Trophoblast cell (in vitro differentiated cells and primary cell): ENCODE results near the gene DDX20.

Source experiments
- DNase-seq, 2 donors: peaks; one replicate each; pipeline ENCODE4 v3.0.0-alpha.2; 2016
- H2AFZ ChIP-seq: 2 replicates; pipeline ENCODE4 v1.6.1; 2013; ENCODE audit warnings: low read length, moderate library complexity, mild to moderate bottlenecking; ENCODE audit not compliant: insufficient read depth, poor library complexity
- H2AK5ac ChIP-seq: 2 replicates; pipeline ENCODE4 v1.6.1; 2013; ENCODE audit warnings: mild to moderate bottlenecking, low read length
- H2BK120ac ChIP-seq: 2 replicates; pipeline ENCODE4 v1.6.1; 2013; ENCODE audit warnings: low read length, mild to moderate bottlenecking, moderate library complexity; ENCODE audit not compliant: insufficient read depth, poor library complexity
- H2BK12ac ChIP-seq: 2 replicates; pipeline ENCODE4 v1.6.1; 2013; ENCODE audit warnings: mild to moderate bottlenecking, low read length, moderate library complexity
- H2BK5ac ChIP-seq: 2 replicates; pipeline ENCODE4 v1.6.1; 2013; ENCODE audit warnings: low read length, low read depth, moderate library complexity, mild to moderate bottlenecking; ENCODE audit not compliant: poor library complexity
- H3K14ac ChIP-seq: 2 replicates; pipeline ENCODE4 v1.6.1; 2013; ENCODE audit warnings: mild to moderate bottlenecking, low read length
- H3K18ac ChIP-seq: 2 replicates; pipeline ENCODE4 v1.6.1; 2013; ENCODE audit warnings: mild to moderate bottlenecking, low read length
- H3K23ac ChIP-seq: 2 replicates; pipeline ENCODE4 v1.6.1; 2013; ENCODE audit warnings: low read length
- H3K27ac ChIP-seq: 2 replicates; pipeline ENCODE4 v1.5.1; 2013; ENCODE audit warnings: low read depth, mild to moderate bottlenecking, inconsistent platforms, low read length, moderate library complexity
- H3K27me3 ChIP-seq: 2 replicates; pipeline ENCODE4 v1.6.1; 2013; ENCODE audit warnings: inconsistent platforms, mild to moderate bottlenecking, low read length, moderate library complexity; ENCODE audit not compliant: insufficient read depth
- H3K36me3 ChIP-seq, 2 experiments: 1 replicate in 1 of 2; 2 replicates in 1 of 2; pipeline ENCODE4 v1.6.1; 2013; ENCODE audit warnings: low read length in 2 of 2, mild to moderate bottlenecking in 2 of 2, moderate library complexity in 1 of 2; ENCODE audit not compliant: insufficient read depth in 2 of 2, control insufficient read depth in 1 of 2
- H3K4ac ChIP-seq: 2 replicates; pipeline ENCODE4 v1.6.1; 2013; ENCODE audit warnings: low read depth, mild to moderate bottlenecking, low read length, moderate library complexity
- H3K4me1 ChIP-seq, 2 experiments: 1 replicate in 1 of 2; 2 replicates in 1 of 2; pipeline ENCODE4 v1.6.1; 2013; ENCODE audit warnings: low read length in 2 of 2, mild to moderate bottlenecking in 2 of 2, moderate library complexity in 1 of 2; ENCODE audit not compliant: insufficient read depth in 2 of 2, control insufficient read depth in 1 of 2
- H3K4me2 ChIP-seq: 2 replicates; pipeline ENCODE4 v1.6.1; 2013; ENCODE audit warnings: inconsistent platforms, mild to moderate bottlenecking, low read length, moderate library complexity
- H3K4me3 ChIP-seq: 2 replicates; pipeline ENCODE4 v1.5.1; 2013; ENCODE audit warnings: mild to moderate bottlenecking, low read depth, low read length, inconsistent platforms
- H3K79me1 ChIP-seq: one replicate; pipeline ENCODE4 v1.6.1; 2013; ENCODE audit warnings: low read length
- H3K79me2 ChIP-seq: 2 replicates; pipeline ENCODE4 v1.6.1; 2013; ENCODE audit warnings: low read length, mild to moderate bottlenecking; ENCODE audit not compliant: control insufficient read depth, insufficient read depth, poor library complexity
- H3K9ac ChIP-seq: 2 replicates; pipeline ENCODE4 v1.6.1; 2013; ENCODE audit warnings: mild to moderate bottlenecking, low read length
- H3K9me3 ChIP-seq: 2 replicates; pipeline ENCODE4 v1.6.1; 2013; ENCODE audit warnings: low read depth, mild to moderate bottlenecking, control low read depth, inconsistent platforms, low read length; ENCODE audit not compliant: insufficient read depth
- H4K12ac ChIP-seq: 2 replicates; pipeline ENCODE4 v1.6.1; 2013; ENCODE audit warnings: low read depth, mild to moderate bottlenecking, low read length, moderate library complexity
- H4K8ac ChIP-seq: 2 replicates; pipeline ENCODE4 v1.6.1; 2013; ENCODE audit warnings: low read depth, mild to moderate bottlenecking, low read length, moderate library complexity
- H4K91ac ChIP-seq: one replicate; pipeline ENCODE4 v1.6.1; 2013; ENCODE audit warnings: low read depth, mild to moderate bottlenecking, low read length, moderate library complexity
- WGBS: extraction: QIAGEN DNeasy Blood & Tissue Kit; methylation state at CpG from one replicate; pipeline ENCODE4 v1.1.7; 2013; ENCODE audit warnings: missing lambda C conversion rate; ENCODE audit not compliant: insufficient read length, insufficient coverage; ENCODE audit errors: extremely low coverage; 5-methylcytosine and 5-hydroxymethylcytosine counted together

Gene DDX20

GRCh38 chr1:111735858-111736544, 19.7 kb upstream of the DDX20 start:
- Histone ChIP-seq H3K23ac (no peak overlapping the region), H2BK12ac (no peak overlapping the region), H3K4me1 (peaks cover 17% of the 10 kb centered on the region in 2 experiments), H2BK5ac (no peak overlapping the region), H3K79me2 (no peaks in the 10 kb centered on the region), H3K18ac (no peak overlapping the region), H3K4me2 (no peak overlapping the region), H3K4ac (no peak overlapping the region), H2AK5ac (no peak overlapping the region), H3K9me3 (peaks cover 2% of the 10 kb centered on the region), H4K8ac (no peak overlapping the region), H2BK120ac (no peak overlapping the region), H4K12ac (no peak overlapping the region), H3K14ac (no peak overlapping the region), H3K79me1 (peaks cover 3% of the 10 kb centered on the region), H3K36me3 (no peaks in the 10 kb centered on the region), H3K4me3 (no peak overlapping the region), H3K27ac (no peak overlapping the region), H3K27me3 (peaks cover 27% of the 10 kb centered on the region), H3K9ac (no peak overlapping the region), H2AFZ (no peak overlapping the region), H4K91ac (no peak overlapping the region)
- no peak for DNase-seq
- WGBS = no CpG with 5 or more reads among the region's 8 CpGs

DNA sequence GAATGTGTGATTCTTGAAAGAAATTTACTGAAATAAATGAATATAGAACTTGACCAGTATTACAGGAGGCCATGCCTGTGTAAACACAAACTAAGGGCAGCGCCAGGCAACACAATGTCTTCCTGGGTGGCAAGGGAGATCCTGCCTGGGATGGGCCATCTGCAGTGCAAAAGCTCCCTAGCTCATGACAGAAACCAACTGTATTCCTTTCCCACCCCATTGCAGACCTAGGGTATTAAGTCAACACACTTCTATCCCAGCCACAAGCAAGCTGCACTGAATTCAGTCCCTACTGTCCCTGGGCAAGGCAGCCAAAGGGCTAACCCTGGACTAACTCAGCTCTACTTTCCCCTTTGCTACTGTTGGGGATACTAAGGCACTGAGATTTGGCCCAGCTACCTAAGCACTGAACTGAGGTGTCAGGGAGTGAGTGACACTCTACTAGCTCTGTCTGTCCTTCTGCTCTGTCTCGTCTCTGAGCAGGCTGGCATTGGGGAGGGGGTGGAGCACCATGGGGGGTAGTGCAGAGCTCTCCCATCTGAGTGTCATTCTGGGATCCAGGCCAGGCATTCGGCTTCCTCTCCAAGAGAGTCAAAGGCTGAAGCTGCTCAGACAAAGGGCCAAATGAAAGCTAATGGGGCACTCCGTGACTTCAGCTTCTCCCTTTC, 19.0 kb upstream of the DDX20 start:
- no peak for DNase-seq
- no peak overlapping the region for H3K27ac ChIP-seq

GRCh38 chr1:111737216-111738132, 18.2 kb upstream of the DDX20 start:
- H3K27me3 ChIP-seq = peaks cover 30% of the 10 kb centered on the region
- H4K91ac ChIP-seq = no peak overlapping the region
- no peak overlapping the region for H4K12ac ChIP-seq
- no peak overlapping the region for H3K4me3 ChIP-seq
- no peak overlapping the region for H2BK5ac ChIP-seq
- no peak overlapping the region for H2BK12ac ChIP-seq
- peaks cover 2% of the 10 kb centered on the region for H3K9me3 ChIP-seq
- H3K4me2 ChIP-seq = peak overlapping the region; percentile 88
- no peak overlapping the region for H3K9ac ChIP-seq
- no peak overlapping the region for H3K18ac ChIP-seq
- H3K23ac ChIP-seq = no peak overlapping the region
- peaks cover 17% of the 10 kb centered on the region in 2 experiments for H3K4me1 ChIP-seq
- no peaks in the 10 kb centered on the region for H3K79me2 ChIP-seq
- no peak overlapping the region for H2AK5ac ChIP-seq
- no CpG with 5 or more reads among the region's 8 CpGs for WGBS
- H3K36me3 ChIP-seq = no peaks in the 10 kb centered on the region
- H3K4ac ChIP-seq = no peak overlapping the region
- H2BK120ac ChIP-seq = no peak overlapping the region
- no peak overlapping the region for H3K14ac ChIP-seq
- DNase-seq = no peak
- peaks cover 3% of the 10 kb centered on the region for H3K79me1 ChIP-seq
- H2AFZ ChIP-seq = no peak overlapping the region
- no peak overlapping the region for H3K27ac ChIP-seq
- no peak overlapping the region for H4K8ac ChIP-seq

More for the DNA sequence above, 19.0 kb upstream of the DDX20 start:
- Histone ChIP-seq H3K79me1 (peaks cover 3% of the 10 kb centered on the region), H2BK120ac (no peak overlapping the region), H3K18ac (no peak overlapping the region), H3K4me2 (no peak overlapping the region), H2AFZ (no peak overlapping the region), H4K8ac (no peak overlapping the region), H3K9ac (no peak overlapping the region), H3K27me3 (peaks cover 30% of the 10 kb centered on the region), H4K91ac (no peak overlapping the region), H2BK5ac (no peak overlapping the region), H3K14ac (no peak overlapping the region), H3K4ac (no peak overlapping the region), H3K9me3 (peaks cover 2% of the 10 kb centered on the region), H2BK12ac (no peak overlapping the region), H3K4me1 (peaks cover 17% of the 10 kb centered on the region in 2 experiments), H3K79me2 (no peaks in the 10 kb centered on the region), H2AK5ac (no peak overlapping the region), H3K36me3 (no peaks in the 10 kb centered on the region), H4K12ac (no peak overlapping the region), H3K4me3 (no peak overlapping the region), H3K23ac (peak overlapping the region; percentile 10)
- no CpG with 5 or more reads among the region's 4 CpGs for WGBS

DNA sequence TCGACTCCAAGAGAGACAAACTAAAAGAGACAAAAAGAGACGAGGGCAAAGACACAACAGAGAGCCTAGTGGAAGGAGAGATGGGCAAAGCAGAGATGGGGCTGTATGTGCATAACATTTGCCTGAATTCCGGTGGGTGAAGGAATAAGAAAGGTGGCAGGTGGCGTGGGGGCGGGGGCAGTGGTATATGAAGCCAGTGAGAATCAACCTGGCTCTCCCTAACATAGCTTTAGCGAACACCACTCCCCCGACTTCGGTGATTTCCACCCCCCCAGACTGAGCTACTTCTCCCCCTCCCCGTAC, 17.6 kb upstream of the DDX20 start:
- H3K36me3 ChIP-seq = no peaks in the 10 kb centered on the region
- peaks cover 3% of the 10 kb centered on the region for H3K9me3 ChIP-seq
- no peaks in the 10 kb centered on the region for H3K79me2 ChIP-seq
- H3K23ac ChIP-seq = no peak overlapping the region
- no peak overlapping the region for H2AK5ac ChIP-seq
- no peak overlapping the region for H3K4ac ChIP-seq
- no peak for DNase-seq
- H3K18ac ChIP-seq = no peak overlapping the region
- no peak overlapping the region for H4K12ac ChIP-seq
- no peak overlapping the region for H3K4me3 ChIP-seq
- H3K4me1 ChIP-seq = peaks cover 17% of the 10 kb centered on the region in 2 experiments
- H3K9ac ChIP-seq = no peak overlapping the region
- H3K27me3 ChIP-seq = peaks cover 30% of the 10 kb centered on the region
- H2BK5ac ChIP-seq = no peak overlapping the region
- no peak overlapping the region for H4K8ac ChIP-seq
- peak overlapping the region; percentile 88 for H3K4me2 ChIP-seq
- no peak overlapping the region for H2BK12ac ChIP-seq
- WGBS = no CpG with 5 or more reads among the region's 9 CpGs
- H2BK120ac ChIP-seq = no peak overlapping the region
- no peak overlapping the region for H3K27ac ChIP-seq
- no peak overlapping the region for H2AFZ ChIP-seq
- H3K14ac ChIP-seq = no peak overlapping the region
- H3K79me1 ChIP-seq = peaks cover 3% of the 10 kb centered on the region
- H4K91ac ChIP-seq = no peak overlapping the region
